Upper lobe of right lung (tissue), 1 donor: Measurements from ENCODE around the gene MCTP1. TPM values are rescaled to one million over a fixed set of nuclear protein-coding genes. Genes with fewer than 3 reads are reported as not detected.

Source experiments
- ATAC-seq: fragments of 200-7000 bp; cut with Tn5 transposase; one replicate; pipeline ENCODE4 v1.9.1; 2020; ENCODE audit warnings: mild to moderate bottlenecking, moderate library complexity
- DNase-seq: peaks from one replicate; pipeline ENCODE4 v3.0.0-alpha.2; 2020
- H3K27ac ChIP-seq: fragments of 200-600 bp; one replicate; pipeline ENCODE4 v1.8.0; 2022
- H3K27me3 ChIP-seq: fragments of 200-600 bp; one replicate; pipeline ENCODE4 v1.8.0; 2022; ENCODE audit warnings: mild to moderate bottlenecking
- H3K36me3 ChIP-seq: fragments of 200-600 bp; one replicate; pipeline ENCODE4 v1.8.0; 2022
- H3K4me1 ChIP-seq: fragments of 200-600 bp; one replicate; pipeline ENCODE4 v1.8.0; 2022
- H3K4me3 ChIP-seq: fragments of 200-600 bp; one replicate; pipeline ENCODE4 v1.8.0; 2022; ENCODE audit warnings: mild to moderate bottlenecking
- H3K9me3 ChIP-seq: fragments of 200-600 bp; one replicate; pipeline ENCODE4 v1.8.0; 2022
- CTCF ChIP-seq: fragments of 200-600 bp; IDR thresholded peaks from one replicate; pipeline ENCODE4 v1.8.0; 2022; ENCODE audit warnings: antibody characterized with exemption
- intact Hi-C: fragments of 100-400 bp; cut with DNase I; formaldehyde crosslinking; loops from one replicate; pipeline ENCODE4 v1.11.0; 2022
- total RNA-seq: library from RNA; stranded (reverse); fragmentation: NEBNext Ultra II Directional; extraction: Animal tissue kit (Norgen Biotek cat#: 25700); gene quantifications from one replicate; pipeline ENCODE4 v1.2.1, GENCODE V29; 2021
- donor health status: DM: no; HTN: yes; CAD: no; lungs with severe emphysema.

The MCTP1 gene
- total RNA-seq, 1 donor from 2014 or later: 40.7 TPM

DNA sequence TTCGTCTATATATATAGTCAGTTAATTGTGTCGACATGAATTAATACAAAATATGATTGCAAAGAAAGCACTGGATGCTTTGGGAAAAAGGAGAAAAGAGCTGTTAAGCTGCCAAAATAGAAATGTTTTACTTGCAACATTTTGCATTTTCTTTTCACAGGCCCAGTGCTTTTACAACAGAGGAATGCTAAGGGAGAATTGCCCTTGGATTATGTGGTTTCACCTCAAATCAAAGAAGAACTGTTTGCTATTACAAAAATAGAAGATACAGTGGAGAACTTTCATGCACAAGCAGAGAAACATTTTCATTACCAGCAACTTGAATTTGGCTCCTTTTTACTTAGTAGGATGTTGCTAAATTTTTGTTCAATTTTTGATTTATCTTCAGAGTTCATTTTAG lies 590.2 kb downstream of the MCTP1 start:
- DNase-seq (no peak), ATAC-seq (no peak)
- H3K27me3 ChIP-seq: no peaks in the 10 kb centered on the region
- TF ChIP-seq CTCF: no peak
- no peak overlapping the region for H3K27ac ChIP-seq
- H3K36me3 ChIP-seq: peaks cover 9% of the 10 kb centered on the region
- peaks cover 3% of the 10 kb centered on the region for H3K4me1 ChIP-seq
- no peak overlapping the region for H3K4me3 ChIP-seq
- H3K9me3 ChIP-seq: no peaks in the 10 kb centered on the region
- intact Hi-C loops: loop anchor here (10.0 kb wide), 1 partner anchor 740 kb away; no protein-coding TSS in a partner anchor

GRCh38 chr5:94693845-94694370 lies 591.0 kb downstream of the MCTP1 start:
- Histone ChIP-seq H3K27ac (no peak overlapping the region), H3K36me3 (peaks cover 12% of the 10 kb centered on the region), H3K9me3 (no peaks in the 10 kb centered on the region), H3K27me3 (no peaks in the 10 kb centered on the region), H3K4me1 (peaks cover 3% of the 10 kb centered on the region), H3K4me3 (no peak overlapping the region)
- TF ChIP-seq CTCF: no peak
- ATAC-seq (no peak), DNase-seq (no peak)
- intact Hi-C loops: loop anchor here (10.0 kb wide), 1 partner anchor 739 kb away; no protein-coding TSS in a partner anchor

DNA sequence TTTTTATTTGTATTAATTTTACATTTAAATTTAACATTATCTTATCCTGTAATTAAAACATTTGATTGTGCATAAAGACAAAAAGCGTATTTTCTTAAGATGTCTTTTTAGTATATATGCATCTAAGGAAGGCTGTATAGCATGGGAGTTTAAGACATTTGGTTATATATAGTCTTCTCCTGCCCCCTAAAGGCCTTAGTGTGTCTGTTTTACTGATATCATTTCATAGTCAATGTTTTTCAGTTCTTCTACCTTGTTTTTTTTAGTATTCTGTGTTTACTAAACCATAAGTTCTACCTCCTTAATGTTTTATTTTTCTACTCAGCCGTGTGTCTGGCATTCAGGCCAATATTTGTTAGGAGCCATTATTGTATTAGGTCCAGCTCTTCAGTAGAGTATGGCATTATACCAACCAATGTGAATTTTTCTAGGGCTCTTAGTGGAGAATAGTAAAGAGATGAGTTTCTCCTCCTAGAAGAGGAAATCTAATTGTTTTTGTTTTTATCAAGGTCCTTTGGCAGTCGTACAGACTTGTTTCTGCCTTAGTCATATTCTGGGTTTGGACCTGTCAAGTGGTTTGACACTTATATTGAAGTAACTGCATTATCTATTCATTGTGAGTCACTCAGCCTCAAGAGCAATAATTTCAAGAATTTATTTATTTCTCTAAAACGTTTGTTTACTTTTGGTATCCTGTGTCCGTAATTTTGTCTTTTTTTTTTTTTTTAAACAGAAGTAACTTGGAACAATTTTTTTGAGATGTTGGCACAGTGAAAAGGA lies 591.7 kb downstream of the MCTP1 start:
- no peak overlapping the region for H3K27ac ChIP-seq
- intact Hi-C loops: loop anchor here (10.0 kb wide), 1 partner anchor 738 kb away; no protein-coding TSS in a partner anchor
- peaks cover 12% of the 10 kb centered on the region for H3K36me3 ChIP-seq
- peaks cover 3% of the 10 kb centered on the region for H3K4me1 ChIP-seq
- TF ChIP-seq CTCF: peak; percentile 40
- no peaks in the 10 kb centered on the region for H3K27me3 ChIP-seq
- no peaks in the 10 kb centered on the region for H3K9me3 ChIP-seq
- ATAC-seq (no peak), DNase-seq (no peak)
- no peak overlapping the region for H3K4me3 ChIP-seq

DNA sequence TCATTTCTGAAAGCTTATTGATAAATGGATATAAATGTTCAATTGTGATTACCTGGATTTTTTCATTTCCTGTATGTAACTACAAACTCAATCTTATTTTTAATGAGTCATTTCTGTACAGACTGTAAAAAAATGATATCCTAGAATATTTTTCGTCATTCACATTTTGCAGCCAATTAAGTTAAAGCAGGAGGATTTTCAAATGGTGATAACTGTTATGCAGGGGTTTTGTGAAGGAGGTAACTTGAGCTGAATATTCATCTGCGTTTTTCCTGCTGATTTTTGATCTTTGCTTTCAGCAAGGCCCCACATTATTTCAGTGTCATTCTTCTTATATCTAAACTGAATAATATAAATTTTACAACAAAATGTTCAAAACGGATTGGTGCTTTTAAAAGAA lies 592.3 kb downstream of the MCTP1 start:
- no peak for DNase-seq
- no peak for ATAC-seq
- H3K36me3 ChIP-seq: peaks cover 12% of the 10 kb centered on the region
- intact Hi-C loops: loop anchor here (10.0 kb wide), 1 partner anchor 738 kb away; no protein-coding TSS in a partner anchor
- peaks cover 3% of the 10 kb centered on the region for H3K4me1 ChIP-seq
- H3K27ac ChIP-seq: no peak overlapping the region
- no peak overlapping the region for H3K4me3 ChIP-seq
- no peak for TF ChIP-seq CTCF
- H3K9me3 ChIP-seq: no peaks in the 10 kb centered on the region
- no peaks in the 10 kb centered on the region for H3K27me3 ChIP-seq

- no peaks in the 10 kb centered on the region for H3K9me3 ChIP-seq
- no peak for DNase-seq
- ATAC-seq: no peak
- no peak overlapping the region for H3K27ac ChIP-seq
- H3K4me3 ChIP-seq: no peak overlapping the region
- peaks cover 3% of the 10 kb centered on the region for H3K4me1 ChIP-seq
- peaks cover 17% of the 10 kb centered on the region for H3K36me3 ChIP-seq
- H3K27me3 ChIP-seq: no peaks in the 10 kb centered on the region
- intact Hi-C loops: loop anchor here (10.0 kb wide), 1 partner anchor 737 kb away; no protein-coding TSS in a partner anchor
- no peak for TF ChIP-seq CTCF
These were observed 592.9 kb downstream of the MCTP1 start for GRCh38 chr5:94691949-94692348.
